ENCODE measurements around the gene UBR4.

The UBR4 gene

DNA sequence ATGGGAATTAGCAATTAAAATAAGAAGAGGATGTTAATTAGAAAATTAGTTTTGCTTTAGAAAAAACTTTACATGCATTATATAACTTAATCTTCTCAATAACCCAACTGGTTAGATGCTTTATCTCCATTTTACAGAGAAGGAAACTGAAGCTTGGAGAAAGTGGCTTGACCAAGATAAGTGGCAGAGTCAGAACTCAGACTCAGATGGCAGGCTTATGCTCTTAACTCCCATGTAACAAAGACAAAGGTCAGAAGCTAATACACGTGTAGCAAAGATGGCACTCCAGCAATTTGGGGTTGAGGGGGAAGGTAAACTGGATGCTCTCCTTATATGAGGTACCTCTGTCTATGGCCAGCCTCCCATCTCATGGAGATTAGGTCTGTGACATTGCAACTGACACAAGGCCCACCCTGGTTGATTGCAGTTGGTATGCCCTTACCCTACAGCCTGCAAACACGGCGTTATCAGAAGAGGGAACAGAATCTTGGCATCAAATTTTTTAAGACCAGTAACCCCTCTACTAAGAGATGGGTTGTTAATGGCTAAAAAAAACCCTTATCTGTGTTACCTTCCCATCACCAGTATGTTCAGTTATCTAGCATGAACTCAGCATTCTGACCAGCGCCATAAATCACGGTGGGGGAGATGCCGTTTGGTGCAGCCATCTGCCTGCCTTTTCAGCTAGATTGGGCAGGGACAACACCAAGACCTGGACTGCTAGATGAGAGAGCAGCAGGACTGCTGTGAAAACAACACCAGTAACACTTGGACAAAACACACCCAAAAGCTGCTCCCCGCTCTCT lies 97.0 kb downstream of the UBR4 start:
- DNase-seq (ENCODE audit: low spot score): no peak
- H3K36me3 ChIP-seq (replicated peaks in 1 of 2; ENCODE audit: control insufficient read depth in 2 of 2, insufficient read depth in 2 of 2, low read length in 2 of 2): peaks cover 79 to 100% of the 10 kb centered on the region in 2 donors
- no CpG with 5 or more reads among the region's 7 CpGs for WGBS, 2 donors (ENCODE audit: extremely low coverage in 2 of 2, insufficient read length in 2 of 2, insufficient replicate concordance in 1 of 2)

DNA sequence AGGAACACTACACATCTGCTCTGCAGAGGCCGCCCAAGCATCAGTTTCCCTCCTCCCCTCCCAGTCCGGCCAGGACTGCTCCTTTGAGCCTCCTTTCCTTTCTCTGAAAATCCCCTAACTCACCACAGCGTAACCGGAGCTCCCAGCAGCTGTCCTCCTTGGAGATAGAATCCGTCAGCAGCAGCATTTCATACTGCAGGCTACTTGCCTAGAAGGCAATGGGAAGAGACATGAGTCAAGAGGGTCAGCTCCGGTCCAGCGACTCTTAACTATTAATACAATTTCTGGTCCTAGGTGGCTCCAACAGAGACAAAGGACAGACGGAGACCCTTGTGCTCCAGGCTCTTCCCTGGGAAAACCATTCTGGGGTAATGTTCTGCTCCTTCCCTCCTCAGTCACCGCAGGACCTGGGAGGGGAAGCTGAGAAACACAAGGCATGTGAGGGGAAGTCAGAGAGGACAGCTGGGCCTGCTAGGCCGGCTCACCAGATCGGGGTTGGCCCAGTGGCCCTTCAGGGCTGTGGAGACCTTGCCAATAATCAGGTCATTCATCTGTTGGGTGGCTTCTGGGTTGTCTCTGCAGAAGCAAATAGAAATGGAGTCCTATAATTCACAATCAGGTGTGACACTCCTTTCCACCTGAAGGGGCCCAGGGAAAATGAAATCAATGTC lies 99.7 kb downstream of the UBR4 start:
- Histone ChIP-seq H2AFZ (ENCODE audit: low read length) (no peak overlapping the region), H3K4me3 (ENCODE audit: low read length in 2 of 2) (no peak overlapping the region), H2BK120ac (ENCODE audit: low read depth, low read length) (no peak overlapping the region), H3K9me3 (replicated peaks in 1 of 2; ENCODE audit: control insufficient read depth in 2 of 2, insufficient read depth in 1 of 2, low read depth in 1 of 2, low read length in 2 of 2) (no peaks in the 10 kb centered on the region), H3K9ac (ENCODE audit: low read depth, low read length, poor library complexity) (no peak overlapping the region), H3K14ac (ENCODE audit: low read length) (no peak overlapping the region), H2BK15ac (ENCODE audit: low read length) (no peak overlapping the region), H4K8ac (ENCODE audit: low read depth, low read length) (no peak overlapping the region), H3K27me3 (ENCODE audit: control insufficient read depth in 3 of 3, insufficient read depth in 3 of 3, low read depth in 1 of 3, low read length in 3 of 3) (no peaks in the 10 kb centered on the region), H4K91ac (ENCODE audit: low read depth, low read length, poor library complexity) (no peak overlapping the region), H2BK12ac (ENCODE audit: low read length) (no peak overlapping the region), H3K23ac (ENCODE audit: low read depth, low read length, poor library complexity) (no peak overlapping the region), H3K4me2 (ENCODE audit: insufficient read depth, low read length, poor library complexity, severe bottlenecking) (no peak overlapping the region), H2BK5ac (ENCODE audit: low read length) (no peak overlapping the region), H3K36me3 (replicated peaks in 1 of 2; ENCODE audit: control insufficient read depth in 2 of 2, insufficient read depth in 2 of 2, low read length in 2 of 2) (peaks cover 78 to 100% of the 10 kb centered on the region in 2 donors), H3K4me1 (ENCODE audit: control insufficient read depth in 2 of 2, insufficient read depth in 1 of 2, low read depth in 1 of 2, low read length in 2 of 2) (no peaks in the 10 kb centered on the region), H3K4ac (ENCODE audit: low read length) (no peak overlapping the region), H3K18ac (ENCODE audit: low read length) (no peak overlapping the region), H2AK5ac (ENCODE audit: low read depth, low read length) (no peak overlapping the region), H3K27ac (replicated peaks; ENCODE audit: low read length) (no peak overlapping the region), H3K79me1 (ENCODE audit: low read depth, low read length) (no peaks in the 10 kb centered on the region)
- no CpG with 5 or more reads among the region's 11 CpGs for WGBS, 2 donors (ENCODE audit: extremely low coverage in 2 of 2, insufficient read length in 2 of 2, insufficient replicate concordance in 1 of 2)
- DNase-seq (ENCODE audit: low spot score): no peak

More for the DNA sequence above, 97.0 kb downstream of the UBR4 start:
- no peak overlapping the region for H3K14ac ChIP-seq (ENCODE audit: low read length)
- H2BK120ac ChIP-seq (ENCODE audit: low read depth, low read length): no peak overlapping the region
- H3K79me1 ChIP-seq (ENCODE audit: low read depth, low read length): no peaks in the 10 kb centered on the region
- no peak overlapping the region for H4K91ac ChIP-seq (ENCODE audit: low read depth, low read length, poor library complexity)
- no peak overlapping the region for H4K8ac ChIP-seq (ENCODE audit: low read depth, low read length)
- no peak overlapping the region for H3K9ac ChIP-seq (ENCODE audit: low read depth, low read length, poor library complexity)
- no peaks in the 10 kb centered on the region for H3K27me3 ChIP-seq (ENCODE audit: control insufficient read depth in 3 of 3, insufficient read depth in 3 of 3, low read depth in 1 of 3, low read length in 3 of 3)
- no peak overlapping the region for H2BK5ac ChIP-seq (ENCODE audit: low read length)
- H2AK5ac ChIP-seq (ENCODE audit: low read depth, low read length): no peak overlapping the region
- H3K4me2 ChIP-seq (ENCODE audit: insufficient read depth, low read length, poor library complexity, severe bottlenecking): no peak overlapping the region
- no peaks in the 10 kb centered on the region for H3K9me3 ChIP-seq (replicated peaks in 1 of 2; ENCODE audit: control insufficient read depth in 2 of 2, insufficient read depth in 1 of 2, low read depth in 1 of 2, low read length in 2 of 2)
- no peak overlapping the region for H3K4ac ChIP-seq (ENCODE audit: low read length)
- no peak overlapping the region for H3K4me3 ChIP-seq (ENCODE audit: low read length in 2 of 2)
- H3K4me1 ChIP-seq (ENCODE audit: control insufficient read depth in 2 of 2, insufficient read depth in 1 of 2, low read depth in 1 of 2, low read length in 2 of 2): no peaks in the 10 kb centered on the region
- H2BK15ac ChIP-seq (ENCODE audit: low read length): no peak overlapping the region
- H2BK12ac ChIP-seq (ENCODE audit: low read length): no peak overlapping the region
- H3K27ac ChIP-seq (replicated peaks; ENCODE audit: low read length): no peak overlapping the region
- H2AFZ ChIP-seq (ENCODE audit: low read length): no peak overlapping the region
- H3K23ac ChIP-seq (ENCODE audit: low read depth, low read length, poor library complexity): no peak overlapping the region
- H3K18ac ChIP-seq (ENCODE audit: low read length): no peak overlapping the region

DNA sequence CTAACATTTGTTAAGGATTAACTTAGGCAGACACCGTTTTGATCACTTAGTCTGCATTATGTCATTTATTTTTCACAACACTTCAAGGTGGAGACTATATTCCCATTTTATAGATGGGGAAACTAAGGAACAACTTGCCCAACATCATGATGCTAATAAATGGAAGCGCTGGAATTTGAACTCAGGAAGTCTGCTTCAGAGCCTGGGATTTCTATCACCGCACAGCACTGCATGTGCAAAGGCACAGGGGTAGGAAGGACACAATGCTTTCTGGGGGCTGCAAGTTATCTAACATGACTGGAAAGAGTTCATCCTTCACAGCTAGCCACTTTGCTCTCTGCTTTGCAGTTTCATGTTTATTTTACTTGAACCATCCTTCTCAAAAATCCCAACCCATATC lies 100.5 kb downstream of the UBR4 start:
- no peak overlapping the region for H3K4ac ChIP-seq (ENCODE audit: low read length)
- no peak overlapping the region for H3K27ac ChIP-seq (replicated peaks; ENCODE audit: low read length)
- H3K9me3 ChIP-seq (replicated peaks in 1 of 2; ENCODE audit: control insufficient read depth in 2 of 2, insufficient read depth in 1 of 2, low read depth in 1 of 2, low read length in 2 of 2): no peaks in the 10 kb centered on the region
- no peaks in the 10 kb centered on the region for H3K4me1 ChIP-seq (ENCODE audit: control insufficient read depth in 2 of 2, insufficient read depth in 1 of 2, low read depth in 1 of 2, low read length in 2 of 2)
- no peak overlapping the region for H3K4me3 ChIP-seq (ENCODE audit: low read length in 2 of 2)
- H3K79me1 ChIP-seq (ENCODE audit: low read depth, low read length): no peaks in the 10 kb centered on the region
- H2BK5ac ChIP-seq (ENCODE audit: low read length): no peak overlapping the region
- peaks cover 77 to 100% of the 10 kb centered on the region in 2 donors for H3K36me3 ChIP-seq (replicated peaks in 1 of 2; ENCODE audit: control insufficient read depth in 2 of 2, insufficient read depth in 2 of 2, low read length in 2 of 2)
- H3K9ac ChIP-seq (ENCODE audit: low read depth, low read length, poor library complexity): no peak overlapping the region
- no peak overlapping the region for H2AFZ ChIP-seq (ENCODE audit: low read length)
- no peak overlapping the region for H2BK120ac ChIP-seq (ENCODE audit: low read depth, low read length)
- H4K8ac ChIP-seq (ENCODE audit: low read depth, low read length): no peak overlapping the region
- no peak overlapping the region for H3K23ac ChIP-seq (ENCODE audit: low read depth, low read length, poor library complexity)
- no peak for DNase-seq (ENCODE audit: low spot score)
- no peak overlapping the region for H3K4me2 ChIP-seq (ENCODE audit: insufficient read depth, low read length, poor library complexity, severe bottlenecking)
- no CpG with 5 or more reads among the region's 3 CpGs for WGBS, 2 donors (ENCODE audit: extremely low coverage in 2 of 2, insufficient read length in 2 of 2, insufficient replicate concordance in 1 of 2)
- H3K18ac ChIP-seq (ENCODE audit: low read length): no peak overlapping the region
- H2BK15ac ChIP-seq (ENCODE audit: low read length): no peak overlapping the region
- no peaks in the 10 kb centered on the region for H3K27me3 ChIP-seq (ENCODE audit: control insufficient read depth in 3 of 3, insufficient read depth in 3 of 3, low read depth in 1 of 3, low read length in 3 of 3)
- no peak overlapping the region for H2AK5ac ChIP-seq (ENCODE audit: low read depth, low read length)
- H2BK12ac ChIP-seq (ENCODE audit: low read length): no peak overlapping the region
- H4K91ac ChIP-seq (ENCODE audit: low read depth, low read length, poor library complexity): no peak overlapping the region
- no peak overlapping the region for H3K14ac ChIP-seq (ENCODE audit: low read length)

DNA sequence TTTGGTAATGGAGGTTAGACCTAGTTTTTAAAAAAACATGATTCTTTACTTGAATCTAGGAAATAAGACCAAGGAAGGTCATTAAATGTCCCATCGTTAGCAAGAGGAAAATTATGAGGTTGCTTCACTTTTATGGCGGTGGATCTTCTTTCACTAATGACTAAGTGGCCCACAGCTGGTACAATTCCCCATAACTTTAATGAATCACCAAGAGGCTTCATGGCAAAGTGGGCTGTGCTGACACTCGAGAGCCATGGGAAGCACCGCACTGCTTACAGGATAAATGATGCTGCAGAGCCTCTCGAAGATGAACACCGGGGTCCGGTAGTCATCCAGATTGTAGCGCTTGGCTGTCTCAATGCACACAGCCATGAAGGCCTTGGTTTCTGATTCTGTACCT lies 108.8 kb downstream of the UBR4 start:
- Histone ChIP-seq H4K8ac (ENCODE audit: low read depth, low read length) (no peak overlapping the region), H3K9me3 (replicated peaks in 1 of 2; ENCODE audit: control insufficient read depth in 2 of 2, insufficient read depth in 1 of 2, low read depth in 1 of 2, low read length in 2 of 2) (peaks cover 0 to 1% of the 10 kb centered on the region in 2 donors), H3K4ac (ENCODE audit: low read length) (no peak overlapping the region), H2BK5ac (ENCODE audit: low read length) (no peak overlapping the region), H3K9ac (ENCODE audit: low read depth, low read length, poor library complexity) (no peak overlapping the region), H3K79me1 (ENCODE audit: low read depth, low read length) (no peaks in the 10 kb centered on the region), H2AK5ac (ENCODE audit: low read depth, low read length) (no peak overlapping the region), H3K36me3 (replicated peaks in 1 of 2; ENCODE audit: control insufficient read depth in 2 of 2, insufficient read depth in 2 of 2, low read length in 2 of 2) (peaks cover 64 to 100% of the 10 kb centered on the region in 2 donors), H3K27ac (replicated peaks; ENCODE audit: low read length) (no peak overlapping the region), H2BK12ac (ENCODE audit: low read length) (no peak overlapping the region), H2BK15ac (ENCODE audit: low read length) (no peak overlapping the region), H2BK120ac (ENCODE audit: low read depth, low read length) (no peak overlapping the region), H3K14ac (ENCODE audit: low read length) (no peak overlapping the region), H3K4me3 (ENCODE audit: low read length in 2 of 2) (no peak overlapping the region), H3K4me2 (ENCODE audit: insufficient read depth, low read length, poor library complexity, severe bottlenecking) (no peak overlapping the region), H3K18ac (ENCODE audit: low read length) (no peak overlapping the region), H4K91ac (ENCODE audit: low read depth, low read length, poor library complexity) (no peak overlapping the region), H2AFZ (ENCODE audit: low read length) (no peak overlapping the region), H3K27me3 (ENCODE audit: control insufficient read depth in 3 of 3, insufficient read depth in 3 of 3, low read depth in 1 of 3, low read length in 3 of 3) (peaks cover 0 to 2% (median 0%) of the 10 kb centered on the region in 3 experiments), H3K23ac (ENCODE audit: low read depth, low read length, poor library complexity) (no peak overlapping the region), H3K4me1 (ENCODE audit: control insufficient read depth in 2 of 2, insufficient read depth in 1 of 2, low read depth in 1 of 2, low read length in 2 of 2) (peaks cover 0 to 2% of the 10 kb centered on the region in 2 donors)
- no CpG with 5 or more reads among the region's 8 CpGs for WGBS, 2 donors (ENCODE audit: extremely low coverage in 2 of 2, insufficient read length in 2 of 2, insufficient replicate concordance in 1 of 2)
- no peak for DNase-seq (ENCODE audit: low spot score)

Data from neuronal stem cell (in vitro differentiated cells).